Tibial nerve (tissue), 4 donors: ENCODE results near the gene RBM34. TPM values are rescaled to one million over a fixed set of nuclear protein-coding genes. Genes with fewer than 3 reads are reported as not detected.
"Not testable (repeated sequence)": the region's sequence is repeated elsewhere in the genome, so short reads cannot be mapped to it uniquely, and the experiment has no call there.

Experiments
- DNase-seq, 2 donors: peaks; one replicate each; pipeline ENCODE4 v3.0.0-alpha.2; 2019; ENCODE audit warnings: low spot score in 2 of 2
- H3K27ac ChIP-seq, 4 donors: fragments of 200-600 bp; sonication (generic) in 3 of 4; one replicate each; pipeline ENCODE4 v1.5.1; 2017 to 2019; ENCODE audit warnings: mild to moderate bottlenecking in 1 of 4
- H3K27me3 ChIP-seq, 2 donors: fragments of 200-600 bp; sonication (generic) in 1 of 2; one replicate each; pipeline versions ENCODE4 v1.5.1 to v1.6.0; 2017 to 2019
- H3K36me3 ChIP-seq, 3 donors: fragments of 200-600 bp; sonication (generic); one replicate each; pipeline ENCODE4 v1.5.1; 2018 to 2019
- H3K4me1 ChIP-seq, 4 donors: fragments of 200-600 bp; sonication (generic) in 3 of 4; one replicate each; pipeline ENCODE4 v1.5.1; 2017 to 2019
- H3K4me3 ChIP-seq, 4 donors: fragments of 200-600 bp; sonication (generic) in 3 of 4; one replicate each; pipeline ENCODE4 v1.5.1; 2017 to 2019; ENCODE audit warnings: mild to moderate bottlenecking in 1 of 4, moderate library complexity in 1 of 4
- H3K9me3 ChIP-seq, 4 donors: fragments of 200-600 bp; sonication (generic) in 3 of 4; one replicate each; pipeline ENCODE4 v1.5.1; 2017 to 2019
- CTCF ChIP-seq, 5 experiments: fragments of 200-600 bp in 3 of 5; fragments of 450-650 bp in 2 of 5; sonication (generic) in 3 of 5; IDR thresholded peaks; one replicate each; pipeline ENCODE4 v1.5.1; 2016 to 2019; ENCODE audit warnings: antibody characterized with exemption in 5 of 5, mild to moderate bottlenecking in 3 of 5, moderate library complexity in 2 of 5
- EP300 ChIP-seq, 2 donors: sonication (generic); formaldehyde crosslinking; IDR thresholded peaks; one replicate each; pipeline ENCODE4 v1.6.1; 2017; ENCODE audit warnings: antibody characterized with exemption in 2 of 2, mild to moderate bottlenecking in 1 of 2
- POLR2A ChIP-seq, 2 donors: fragments of 450-650 bp; IDR thresholded peaks; one replicate each; pipeline ENCODE4 v1.6.1; 2017; ENCODE audit warnings: antibody characterized with exemption in 2 of 2, mild to moderate bottlenecking in 2 of 2, moderate library complexity in 2 of 2
- WGBS, 2 donors: methylation state at CpG; one replicate each; pipeline ENCODE4 v1.1.5; 2018; 5-methylcytosine and 5-hydroxymethylcytosine counted together
- total RNA-seq, 4 donors: library from RNA; depleted of rRNA; stranded (reverse); fragments of >200 nt; gene quantifications; one replicate each; pipeline ENCODE4 v1.1.0, GENCODE V29; 2016

The RBM34 gene
- total RNA-seq, 4 donors from 2014 or later, result 47.4 to 92.5 (median 51.2) TPM

GRCh38 chr1:235203428-235203827 is 42.4 kb upstream of the RBM34 start:
- no peaks in the 10 kb centered on the region for H3K9me3 ChIP-seq
- H3K4me1 ChIP-seq, result peaks cover 0 to 6% (median 0%) of the 10 kb centered on the region in 4 donors
- H3K36me3 ChIP-seq, result peaks cover 0 to 30% (median 0%) of the 10 kb centered on the region in 3 donors
- no peak overlapping the region for H3K27ac ChIP-seq
- WGBS, 2 donors, result 93 to 95% methylated on average over 1 of the region's 1 CpG
- no peak for DNase-seq
- H3K27me3 ChIP-seq, result no peaks in the 10 kb centered on the region
- H3K4me3 ChIP-seq, result no peak overlapping the region
- TF ChIP-seq CTCF (IDR thresholded peaks at IDR 0.05), result no peak
- TF ChIP-seq POLR2A (IDR thresholded peaks at IDR 0.05), result no peak
- TF ChIP-seq EP300 (IDR thresholded peaks at IDR 0.05), result no peak

GRCh38 chr1:235202447-235202846 is 41.4 kb upstream of the RBM34 start:
- not testable (repeated sequence) for H3K27ac ChIP-seq, H3K4me1 ChIP-seq, H3K4me3 ChIP-seq, H3K9me3 ChIP-seq, H3K27me3 ChIP-seq, DNase-seq
- H3K36me3 ChIP-seq, result peaks cover 0 to 25% (median 0%) of the 10 kb centered on the region in 3 donors
- WGBS, 2 donors, result 95 to 98% methylated on average over 5 of the region's 5 CpGs

GRCh38 chr1:235199441-235199840 is 38.4 kb upstream of the RBM34 start:
- Histone ChIP-seq H3K27me3 (no peaks in the 10 kb centered on the region), H3K4me1 (peaks cover 0 to 6% (median 0%) of the 10 kb centered on the region in 4 donors), H3K36me3 (peaks cover 0 to 17% (median 0%) of the 10 kb centered on the region in 3 donors), H3K9me3 (no peaks in the 10 kb centered on the region), H3K4me3 (no peak overlapping the region), H3K27ac (peak overlapping the region in 3 of 4 donors; percentile 18 to 36 (median 35))
- DNase-seq, result no peak
- WGBS, 2 donors, result 33 to 34% methylated on average over 6 of the region's 6 CpGs
- TF ChIP-seq CTCF (IDR thresholded peaks at IDR 0.05), result peak in 1 of 5 experiments; percentile 19
- TF ChIP-seq EP300 (IDR thresholded peaks at IDR 0.05), result no peak
- no peak for TF ChIP-seq POLR2A (IDR thresholded peaks at IDR 0.05)

- TF ChIP-seq POLR2A (IDR thresholded peaks at IDR 0.05) (no peak), EP300 (IDR thresholded peaks at IDR 0.05) (no peak), CTCF (IDR thresholded peaks at IDR 0.05) (no peak)
- H3K27ac ChIP-seq, result no peak overlapping the region
- H3K4me1 ChIP-seq, result peaks cover 0 to 6% (median 0%) of the 10 kb centered on the region in 4 donors
- peaks cover 0 to 61% (median 0%) of the 10 kb centered on the region in 3 donors for H3K36me3 ChIP-seq
- no peaks in the 10 kb centered on the region for H3K27me3 ChIP-seq
- no peak for DNase-seq
- H3K4me3 ChIP-seq, result no peak overlapping the region
- H3K9me3 ChIP-seq, result no peaks in the 10 kb centered on the region
Measured at GRCh38 chr1:235190431-235190830, 29.4 kb upstream of the RBM34 start.

GRCh38 chr1:235187316-235187715 is 26.3 kb upstream of the RBM34 start:
- WGBS, 2 donors, result 89 to 94% methylated on average over 4 of the region's 4 CpGs
- Histone ChIP-seq H3K4me1 (peaks cover 0 to 6% (median 0%) of the 10 kb centered on the region in 4 donors), H3K36me3 (peaks cover 0 to 51% (median 0%) of the 10 kb centered on the region in 3 donors), H3K27me3 (no peaks in the 10 kb centered on the region), H3K9me3 (no peaks in the 10 kb centered on the region), H3K4me3 (no peak overlapping the region), H3K27ac (no peak overlapping the region)
- DNase-seq, result no peak
- TF ChIP-seq CTCF (IDR thresholded peaks at IDR 0.05) (no peak), POLR2A (IDR thresholded peaks at IDR 0.05) (no peak), EP300 (IDR thresholded peaks at IDR 0.05) (no peak)
